C4-2B (cell line): ENCODE measurements around the gene ZNF865.

Experiments
- H3K27ac ChIP-seq: fragments of 450-650 bp; 2 replicates; pipeline ENCODE4 v1.5.1; 2017
- CTCF ChIP-seq: fragments of 450-650 bp; conservative IDR thresholded peaks from 2 replicates; pipeline ENCODE4 v1.5.1; 2017; ENCODE audit warnings: mild to moderate bottlenecking
- ZFX ChIP-seq: fragments of 450-650 bp; IDR thresholded peaks from 2 replicates; pipeline ENCODE4 v1.6.1; 2017

Gene ZNF865

GRCh38 chr19:55603115-55603514 is 2.3 kb upstream of the ZNF865 start:
- no peak overlapping the region for H3K27ac ChIP-seq

GRCh38 chr19:55603581-55604292 is 1.7 kb upstream of the ZNF865 start:
- TF ChIP-seq ZFX (no peak), CTCF (no peak)

More at GRCh38 chr19:55603115-55603514, 2.3 kb upstream of the ZNF865 start:
- TF ChIP-seq ZFX (no peak), CTCF (no peak)

GRCh38 chr19:55605207-55605636 is 225 bp upstream of the ZNF865 start:
- peak overlapping the region; percentile 92 for H3K27ac ChIP-seq
- TF ChIP-seq CTCF (no peak), ZFX (no peak)

More at GRCh38 chr19:55603581-55604292, 1.7 kb upstream of the ZNF865 start:
- H3K27ac ChIP-seq = peak overlapping the region; percentile 92; the same call in 1 of the 2 replicates

- H3K27ac ChIP-seq = peak overlapping the region; percentile 92
- TF ChIP-seq ZFX (no peak), CTCF (peak; percentile 67; the same call in 1 of the 2 replicates)
Observed at GRCh38 chr19:55606471-55606787, 982 bp downstream of the ZNF865 start.

GRCh38 chr19:55606817-55607216 is 1.4 kb downstream of the ZNF865 start:
- TF ChIP-seq CTCF = no peak
- TF ChIP-seq ZFX = no peak
- peak overlapping the region; percentile 92 for H3K27ac ChIP-seq

GRCh38 chr19:55609326-55609725 is 3.9 kb downstream of the ZNF865 start:
- no peak for TF ChIP-seq ZFX
- TF ChIP-seq CTCF = no peak
- H3K27ac ChIP-seq = no peak overlapping the region

- H3K27ac ChIP-seq = no peak overlapping the region
- no peak for TF ChIP-seq CTCF
- no peak for TF ChIP-seq ZFX
Observed at GRCh38 chr19:55611300-55611982, 6.0 kb downstream of the ZNF865 start.
